H1 (cell line): ENCODE data around the gene MYO1F. TPM values are rescaled to one million over a fixed set of nuclear protein-coding genes. Genes with fewer than 3 reads are reported as not detected.

Source experiments
- BCL11A ChIP-seq, 2 experiments: IDR thresholded peaks; one replicate each; pipeline ENCODE4 v1.6.1; 2011; ENCODE audit warnings: low read depth in 2 of 2, low read length in 2 of 2, mild to moderate bottlenecking in 2 of 2
- EP300 ChIP-seq, 2 experiments: IDR thresholded peaks; 1 replicate in 1 of 2; 2 replicates in 1 of 2; pipeline ENCODE4 v1.6.1; 2011 to 2012; ENCODE audit warnings: low read depth in 2 of 2, low read length in 2 of 2, mild to moderate bottlenecking in 2 of 2, borderline replicate concordance in 1 of 2, inconsistent platforms in 1 of 2, moderate library complexity in 1 of 2
- GTF2F1 ChIP-seq: IDR thresholded peaks from 2 replicates; pipeline ENCODE4 v1.6.1; 2012; ENCODE audit warnings: low read depth, low read length, improper control_type of control experiment, borderline replicate concordance
- RAD21 ChIP-seq, 2 experiments: IDR thresholded peaks in 1 of 2; conservative IDR thresholded peaks in 1 of 2; 2 replicates each; pipeline ENCODE4 v1.6.1; 2011; ENCODE audit warnings: low read depth in 2 of 2, low read length in 2 of 2, improper control_type of control experiment in 1 of 2, inconsistent platforms in 1 of 2, mild to moderate bottlenecking in 1 of 2, moderate library complexity in 1 of 2
- RBBP5 ChIP-seq: IDR thresholded peaks from 2 replicates; pipeline ENCODE4 v1.7.1; 2012; ENCODE audit warnings: low read depth, mild to moderate bottlenecking, inconsistent platforms, low read length, moderate library complexity, borderline replicate concordance
- polyA plus RNA-seq, 7 experiments: library from polyadenylated mRNA; depleted of rRNA in 3 of 7; stranded (reverse) in 5 of 7; unstranded in 2 of 7; fragments of >200 nt in 5 of 7; fragments of 200-250 nt in 2 of 7; gene quantifications; 1 replicate in 5 of 7; 2 replicates in 1 of 7; 4 replicates in 1 of 7; pipeline versions ENCODE4 v1.2.1 to v1.2.3, GENCODE V29; 2011 to 2013; ENCODE audit warnings: missing spikeins in 2 of 7, mixed read lengths in 2 of 7
- total RNA-seq: library from RNA; stranded (reverse); fragmentation: NEBNext Ultra II Directional; extraction: Animal tissue kit (Norgen Biotek cat#: 25700); gene quantifications from 2 replicates; pipeline ENCODE4 v1.2.1, GENCODE V29; 2021

The MYO1F gene
- total and polyA plus RNA-seq, 2 of the 8 experiments (the other 6 are each of a cell fraction or from before 2014, with no cell fraction given): 1.4 to 4.6 TPM

- TF ChIP-seq EP300 (IDR thresholded peaks at IDR 0.05; ENCODE audit: borderline replicate concordance in 1 of 2, low read depth in 2 of 2, low read length in 2 of 2) (no peak), RBBP5 (no peak), BCL11A (IDR thresholded peaks at IDR 0.05; ENCODE audit: low read depth in 2 of 2, low read length in 2 of 2) (no peak), GTF2F1 (no peak), RAD21 (IDR thresholded peaks at IDR 0.05 in 1 of 2, conservative IDR thresholded peaks at IDR 0.05 in 1 of 2; ENCODE audit: low read depth in 2 of 2, low read length in 2 of 2) (no peak)
- TF ChIP-seq, all 59 proteins: peak for 0
These were observed 86.9 kb downstream of the MYO1F start (continued) for GRCh38 chr19:8490395-8490760.
